Measurements from ENCODE around the gene RANBP9.

Gene RANBP9

GRCh38 chr6:13643125-13643524, 68.5 kb downstream of the RANBP9 start:
- no peak for DNase-seq

- peak in 2 of 3 donors; percentile 53 to 61 for DNase-seq
Observed at GRCh38 chr6:13641315-13641714, 70.3 kb downstream of the RANBP9 start.

DNA sequence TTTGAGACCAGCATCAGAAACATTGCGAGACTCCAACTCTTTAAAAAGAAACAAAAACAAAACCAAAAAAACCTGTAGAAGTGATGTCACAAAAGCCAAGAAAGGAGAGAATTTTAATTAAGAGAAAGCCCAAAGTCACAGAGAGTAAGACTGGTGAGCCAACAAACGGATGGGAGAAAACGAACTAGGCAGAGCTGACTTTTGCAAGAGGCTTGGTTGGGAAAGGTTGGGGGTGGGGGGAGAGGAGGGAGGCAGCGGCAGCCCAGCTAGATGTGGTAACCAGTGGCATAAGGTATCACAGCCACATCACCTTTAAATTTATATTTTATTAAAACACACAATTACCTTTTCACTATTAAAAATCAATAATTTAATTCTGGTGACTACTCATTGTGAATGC, 73.0 kb downstream of the RANBP9 start:
- DNase-seq, result no peak

- no peak for DNase-seq
Observed at GRCh38 chr6:13638014-13638413, 73.6 kb downstream of the RANBP9 start.

DNA sequence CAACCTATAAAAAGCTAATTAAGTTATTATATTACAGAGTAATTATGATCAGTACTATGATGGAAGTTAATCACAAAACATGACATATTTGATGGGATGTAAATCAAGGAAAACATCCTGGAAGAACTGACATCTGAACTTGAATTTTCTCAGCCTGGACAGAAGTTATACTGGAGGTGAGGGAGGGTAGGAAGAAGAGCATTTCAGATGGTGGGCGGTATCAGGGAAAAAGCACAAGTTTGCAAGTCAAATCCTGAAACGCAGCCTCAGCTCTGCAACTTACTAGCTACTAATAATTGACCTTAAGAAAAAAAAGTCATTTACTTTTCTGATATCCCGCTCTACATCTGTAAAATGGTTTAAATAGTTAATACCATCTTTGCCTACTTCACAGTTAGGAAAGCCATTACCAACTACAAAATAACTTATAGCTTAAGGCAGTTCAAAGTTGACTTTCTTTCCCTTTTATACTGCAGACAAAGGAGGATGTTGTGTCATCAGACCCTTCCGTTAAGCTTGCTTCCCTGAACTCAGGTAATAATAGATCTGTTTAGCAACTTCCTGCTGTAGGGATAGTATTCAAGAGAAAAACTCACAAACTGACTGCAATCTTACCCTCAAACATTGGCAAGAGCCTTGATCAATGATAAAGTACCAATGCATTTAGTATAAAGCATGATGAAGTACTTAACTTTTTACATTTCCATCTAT, 75.5 kb downstream of the RANBP9 start:
- no peak for DNase-seq

- DNase-seq, result no peak
Observed at GRCh38 chr6:13633343-13633742, 78.3 kb downstream of the RANBP9 start.

DNA sequence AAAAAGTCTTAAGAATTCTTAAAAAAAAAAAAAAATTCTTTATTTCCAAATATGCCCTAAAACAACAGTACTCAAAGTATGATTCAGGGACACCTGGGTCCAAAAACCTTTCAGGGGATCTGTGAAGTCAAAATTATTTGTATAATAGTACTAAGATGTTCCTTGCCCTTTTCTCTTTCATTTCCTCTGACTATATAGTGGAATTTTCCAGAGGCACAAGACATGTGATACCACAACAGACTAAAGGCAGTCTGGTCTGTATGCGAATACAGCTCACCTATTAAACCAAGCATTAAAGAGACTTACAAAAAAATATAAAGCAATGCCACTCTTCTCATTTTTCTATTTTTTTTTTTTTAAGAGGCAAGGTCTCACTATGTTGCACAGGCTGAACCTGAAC, 81.1 kb downstream of the RANBP9 start:
- no peak for DNase-seq

DNA sequence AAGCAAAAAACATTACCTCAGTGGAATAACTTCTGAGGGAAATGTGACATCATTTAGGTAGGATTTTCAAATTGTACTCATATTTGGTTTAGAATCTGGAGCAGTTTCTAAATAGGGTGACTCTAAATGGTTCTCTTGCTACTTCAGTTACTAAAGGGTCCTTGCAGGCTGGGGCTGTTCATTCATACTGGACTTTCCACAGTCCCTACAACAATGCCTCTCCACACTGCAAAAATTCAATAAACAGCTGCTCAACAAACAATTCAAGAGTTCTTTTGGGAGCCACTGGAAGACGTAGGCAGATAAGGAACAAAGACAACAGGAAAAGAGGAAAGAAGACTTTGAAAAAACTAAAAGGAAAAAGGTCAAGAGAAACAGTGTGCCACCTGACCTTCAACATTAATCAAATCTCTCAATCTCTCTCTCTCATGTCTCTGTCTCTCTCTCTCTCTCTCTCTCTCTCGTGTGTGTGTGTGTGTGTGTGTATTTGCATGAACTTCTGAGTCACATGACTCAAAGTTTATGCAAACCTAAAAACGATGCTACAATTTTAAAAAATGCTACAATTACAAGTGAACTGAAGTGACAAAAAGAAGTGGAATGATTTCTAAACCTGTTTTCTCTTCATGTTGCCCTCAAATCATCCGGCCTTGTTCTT, 82.0 kb downstream of the RANBP9 start:
- no peak for DNase-seq

DNA sequence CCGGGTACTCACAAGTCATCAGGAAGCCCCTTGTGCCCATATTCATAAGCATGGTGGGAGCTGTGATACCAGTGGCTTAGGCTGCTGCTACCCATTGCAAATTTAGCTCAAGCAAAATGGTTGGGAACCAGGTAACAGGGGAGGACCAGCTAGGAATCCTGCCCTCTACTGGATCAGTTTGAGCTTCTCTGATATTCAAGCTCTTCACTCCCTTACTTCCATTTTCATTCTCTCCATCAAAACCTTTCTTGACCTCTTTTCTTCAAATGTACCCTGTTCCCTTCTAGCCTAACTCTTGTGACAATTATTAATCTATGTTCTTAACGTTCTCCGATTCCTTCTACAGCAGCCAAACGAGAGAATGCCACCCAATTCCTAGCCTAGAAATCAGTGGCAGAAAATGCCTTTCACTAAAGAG, 86.8 kb downstream of the RANBP9 start:
- DNase-seq, result peak; percentile 31 to 39 (median 35)

GRCh38 chr6:13617066-13617465, 94.6 kb downstream of the RANBP9 start:
- no peak for DNase-seq

- DNase-seq, result peak; percentile 33 to 68 (median 48)
Observed at GRCh38 chr6:13615792-13616120, 95.9 kb downstream of the RANBP9 start.

DNA sequence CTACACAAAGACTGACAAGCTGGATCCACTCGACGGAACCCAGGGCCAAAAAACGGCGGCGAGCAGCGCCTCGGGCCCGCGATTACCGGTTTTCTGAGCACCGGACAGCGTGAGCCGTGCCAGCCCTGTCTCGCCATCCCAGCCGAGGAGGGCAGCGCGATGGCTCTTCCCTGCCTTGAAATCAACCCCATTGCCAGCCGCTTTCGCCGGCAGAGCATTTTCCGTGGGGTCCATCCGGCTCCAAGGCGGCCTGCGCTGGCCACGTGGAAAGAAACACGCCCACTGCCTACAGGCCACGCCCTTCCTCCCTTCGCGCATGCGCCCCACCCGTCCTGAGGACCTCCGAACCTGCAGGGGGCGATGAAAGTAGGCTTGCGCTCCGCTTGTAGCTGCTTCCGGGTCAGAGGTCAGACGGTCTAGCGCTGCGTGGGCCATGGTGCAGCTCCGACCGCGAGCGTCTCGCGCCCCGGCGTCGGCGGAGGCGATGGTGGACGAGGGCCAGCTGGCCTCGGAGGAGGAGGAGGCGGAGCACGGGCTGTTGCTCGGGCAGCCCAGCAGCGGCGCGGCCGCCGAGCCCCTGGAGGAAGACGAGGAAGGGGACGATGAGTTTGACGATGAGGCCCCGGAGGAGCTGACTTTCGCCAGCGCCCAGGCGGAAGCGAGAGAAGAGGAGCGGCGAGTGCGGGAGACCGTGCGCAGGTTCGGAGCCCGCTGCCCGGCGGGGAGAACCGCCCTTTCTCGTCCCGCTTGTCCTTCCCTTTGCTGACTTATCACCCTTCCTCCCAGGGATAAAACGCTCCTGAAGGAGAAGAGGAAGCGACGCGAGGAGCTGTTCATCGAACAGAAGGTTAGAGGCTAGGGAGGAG, 96.5 kb downstream of the RANBP9 start, which contains the start of gene NOL7:
NOL7 (plus strand) TSS at position 410 of the 866 bp plus-strand sequence; CDS start at position 434, 24 bp downstream.
- peak; percentile 99 for DNase-seq

DNA sequence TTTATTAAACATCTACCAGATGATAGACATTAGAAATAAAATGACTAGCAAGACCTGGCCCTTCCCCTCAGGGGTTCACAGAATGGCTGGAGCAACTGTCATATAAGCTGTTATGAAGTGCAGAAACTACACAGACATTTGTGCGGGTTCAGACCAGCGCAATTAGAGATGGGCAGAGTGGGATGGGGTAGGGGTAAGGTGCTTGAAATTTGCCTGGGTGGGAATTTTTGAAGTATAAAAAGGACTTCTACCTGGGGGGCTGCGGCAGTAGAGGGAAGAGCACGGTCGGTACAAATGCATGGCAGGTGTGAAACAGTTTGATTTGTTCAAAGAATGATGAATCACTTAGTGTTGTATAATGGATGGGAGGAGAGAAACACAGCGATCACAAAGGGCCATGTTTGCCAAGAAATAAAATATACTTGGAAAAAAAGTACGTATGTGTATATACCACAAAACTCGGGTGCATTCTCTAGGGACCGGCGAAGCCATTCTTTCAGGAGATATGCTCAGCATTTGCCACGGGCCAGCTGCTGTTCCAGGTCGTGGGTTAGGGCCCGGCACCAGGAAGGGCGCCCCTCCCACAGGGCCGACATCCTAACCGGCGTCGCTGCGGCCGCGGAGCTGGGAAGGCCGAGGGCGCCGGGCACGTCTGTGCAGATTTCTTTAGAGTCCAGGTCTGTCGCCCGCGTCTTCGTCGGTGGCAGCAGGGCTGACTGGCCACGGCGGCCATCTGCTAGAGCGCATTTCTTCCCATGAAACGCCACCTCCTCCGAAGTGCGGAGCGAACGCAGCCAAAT, 97.3 kb downstream of the RANBP9 start:
- peak; percentile 38 to 66 (median 41) for DNase-seq

DNA sequence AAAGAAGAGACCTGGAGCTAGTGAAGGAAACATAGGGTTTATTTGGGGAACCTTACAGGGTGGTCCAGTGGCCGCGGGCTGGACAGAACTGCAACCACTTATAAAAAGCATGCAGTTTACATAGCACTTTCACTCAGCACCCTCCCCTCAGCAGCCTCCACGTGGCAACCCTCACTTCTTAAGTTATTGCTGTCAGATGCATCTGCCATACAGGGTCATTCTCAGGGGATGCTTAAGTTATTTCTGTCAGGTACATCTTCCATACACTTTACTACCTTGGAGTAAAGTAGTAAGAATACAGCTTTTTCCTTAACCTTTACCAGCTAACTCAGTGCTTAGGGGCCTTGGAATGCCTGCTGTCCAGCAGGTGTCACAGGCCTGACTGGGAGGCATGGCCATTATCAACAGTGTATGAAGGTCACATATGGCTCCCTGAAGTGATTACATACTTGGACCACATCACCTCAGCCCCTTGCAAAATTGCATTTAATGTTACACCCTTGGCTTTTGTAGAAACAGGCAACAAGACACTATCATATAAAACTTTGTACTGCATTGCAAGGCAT, 98.5 kb downstream of the RANBP9 start:
- DNase-seq, result no peak

DNA sequence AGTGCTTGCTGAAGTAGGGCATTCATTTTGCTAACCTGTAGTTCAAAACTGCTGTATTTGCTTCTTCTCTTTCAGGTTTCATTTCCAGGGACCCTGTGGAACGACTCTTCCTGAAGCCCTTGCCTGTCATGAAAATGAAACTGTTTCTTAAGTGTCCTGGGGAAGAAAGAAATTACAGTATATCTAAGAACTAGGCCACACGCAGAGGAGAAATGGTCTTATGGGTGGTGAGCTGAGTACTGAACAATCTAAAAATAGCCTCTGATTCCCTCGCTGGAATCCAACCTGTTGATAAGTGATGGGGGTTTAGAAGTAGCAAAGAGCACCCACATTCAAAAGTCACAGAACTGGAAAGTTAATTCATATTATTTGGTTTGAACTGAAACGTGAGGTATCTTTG, 99.9 kb downstream of the RANBP9 start:
- DNase-seq, result peak in 2 of 3 donors; percentile 5 to 11

DNA sequence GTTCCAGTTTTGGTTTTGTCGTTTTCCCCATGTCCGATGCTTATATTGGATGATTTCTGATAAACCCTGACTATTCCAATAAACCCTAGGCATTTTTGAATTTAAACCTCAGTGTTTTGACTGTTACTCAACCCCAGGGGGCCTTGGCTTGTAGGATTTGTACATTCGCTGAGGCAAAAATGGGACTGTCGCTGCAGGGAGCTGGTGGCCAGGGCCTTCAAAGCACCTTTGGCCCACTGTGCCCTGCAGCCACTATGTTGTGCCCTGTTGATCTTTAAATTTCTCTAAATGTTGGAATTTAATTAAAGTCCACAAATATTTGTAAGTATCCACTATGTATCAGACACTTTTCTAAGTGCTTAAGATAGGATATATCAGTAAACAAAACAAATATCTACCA, 106.0 kb downstream of the RANBP9 start:
- no peak for DNase-seq

- DNase-seq, result no peak
Observed at GRCh38 chr6:13604546-13605416, 106.9 kb downstream of the RANBP9 start.

- DNase-seq, result no peak
Observed at GRCh38 chr6:13604135-13604534, 107.5 kb downstream of the RANBP9 start.

DNA sequence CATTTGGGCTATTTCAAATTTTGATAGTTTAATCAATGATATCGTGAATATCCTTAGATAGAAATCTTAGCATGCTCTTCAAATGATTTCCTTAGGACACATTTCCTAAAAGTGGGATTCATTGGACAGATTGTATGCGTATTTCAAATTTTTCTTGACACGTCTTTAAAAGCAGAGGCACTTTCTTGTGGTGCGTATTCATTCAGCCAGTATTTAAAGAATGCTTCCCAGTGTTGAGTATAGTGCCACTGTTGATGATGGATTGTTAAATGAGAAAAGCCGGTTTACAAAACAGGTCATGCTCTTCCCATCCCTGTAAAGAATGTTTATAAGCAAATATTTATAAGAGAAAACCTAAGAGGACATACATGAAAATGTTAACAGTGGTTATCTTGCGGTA, 111.6 kb downstream of the RANBP9 start:
- DNase-seq, result no peak

DNA sequence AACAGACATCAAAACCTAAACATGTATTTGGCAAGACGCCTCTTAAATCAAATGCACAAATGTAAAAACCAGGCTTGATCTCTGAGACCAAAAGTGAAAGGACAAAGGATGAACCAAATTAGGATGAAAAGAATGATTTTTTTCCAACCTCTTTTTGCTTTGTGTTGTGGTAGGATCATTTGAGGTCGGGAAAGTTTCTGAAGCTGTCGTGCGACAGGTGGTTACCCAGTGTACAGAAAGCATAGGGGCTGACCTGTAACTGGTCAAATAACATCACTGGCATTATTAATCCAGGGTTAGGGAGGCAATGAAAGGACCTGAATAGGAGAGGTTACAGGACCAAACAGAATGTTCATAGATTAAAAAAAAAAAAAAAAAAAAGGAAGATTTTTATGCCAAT, 114.6 kb downstream of the RANBP9 start:
- no peak for DNase-seq

DNA sequence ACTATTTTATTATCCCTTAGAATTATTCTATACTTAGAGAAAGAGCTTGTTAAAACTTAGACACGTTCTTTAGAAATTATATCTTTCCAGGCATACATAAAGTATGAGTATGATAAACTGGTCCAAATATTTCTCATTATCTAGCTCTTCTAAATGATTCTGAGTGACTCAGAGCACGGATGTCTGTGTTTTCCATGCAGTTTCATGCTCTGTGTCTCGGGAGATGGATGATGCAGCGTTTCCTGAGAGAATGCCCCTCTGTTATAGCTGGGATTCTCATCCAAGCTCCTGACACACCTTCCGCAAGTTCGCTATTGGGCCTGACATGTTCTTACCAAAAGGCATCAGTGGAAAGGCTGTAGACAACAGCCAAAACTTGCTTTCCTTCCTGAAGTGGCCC, 117.9 kb downstream of the RANBP9 start:
- DNase-seq, result no peak
